ENCODE measurements around the gene SRSF2.
A peak's percentile ranks its signal among the peaks of the same experiment; 100 is the strongest.
"Not testable (repeated sequence)": the region's sequence is repeated elsewhere in the genome, so short reads cannot be mapped to it uniquely, and the experiment has no call there.

SRSF2 gene

GRCh38 chr17:76722279-76722678, 14.9 kb downstream of the SRSF2 start:
- DNase-seq (ENCODE audit: low read depth in 2 of 3, low spot score in 1 of 3) = no peak

- no peak for DNase-seq (ENCODE audit: low read depth in 2 of 3, low spot score in 1 of 3)
These were observed 15.7 kb downstream of the SRSF2 start for GRCh38 chr17:76721463-76721862.

GRCh38 chr17:76720941-76721340, 16.2 kb downstream of the SRSF2 start:
- DNase-seq (ENCODE audit: low read depth in 2 of 3, low spot score in 1 of 3) = no peak

GRCh38 chr17:76720211-76720610, 16.9 kb downstream of the SRSF2 start:
- no peak for DNase-seq (ENCODE audit: low read depth in 2 of 3, low spot score in 1 of 3)

GRCh38 chr17:76718516-76718915, 18.6 kb downstream of the SRSF2 start:
- DNase-seq (ENCODE audit: low read depth in 2 of 3, low spot score in 1 of 3) = no peak

- no peak for DNase-seq (ENCODE audit: low read depth in 2 of 3, low spot score in 1 of 3)
These were observed 20.3 kb downstream of the SRSF2 start for GRCh38 chr17:76716839-76717215.

- DNase-seq (ENCODE audit: low read depth in 2 of 3, low spot score in 1 of 3) = peak in 1 of 3 donors; percentile 47
These were observed 20.8 kb downstream of the SRSF2 start for GRCh38 chr17:76716146-76716838.

- no peak for DNase-seq (ENCODE audit: low read depth in 2 of 3, low spot score in 1 of 3)
These were observed 21.7 kb downstream of the SRSF2 start for GRCh38 chr17:76715496-76715830.

- peak; percentile 53 to 86 (median 69) for DNase-seq (ENCODE audit: low read depth in 2 of 3, low spot score in 1 of 3)
These were observed 22.2 kb downstream of the SRSF2 start for GRCh38 chr17:76714822-76715495.

GRCh38 chr17:76714336-76714735, 22.8 kb downstream of the SRSF2 start:
- DNase-seq (ENCODE audit: low read depth in 2 of 3, low spot score in 1 of 3) = no peak

GRCh38 chr17:76713765-76714164, 23.4 kb downstream of the SRSF2 start:
- no peak for DNase-seq (ENCODE audit: low read depth in 2 of 3, low spot score in 1 of 3)

- DNase-seq (ENCODE audit: low read depth in 2 of 3, low spot score in 1 of 3) = not testable (repeated sequence)
These were observed 24.8 kb downstream of the SRSF2 start for GRCh38 chr17:76712321-76712720.

GRCh38 chr17:76710863-76711611, 26.1 kb downstream of the SRSF2 start, which contains the start of gene MXRA7:
Gene MXRA7 (minus strand): TSS chr17:76710965. CDS start chr17:76710946, 19 bp downstream.
- no peak for DNase-seq (ENCODE audit: low read depth in 2 of 3, low spot score in 1 of 3)

- DNase-seq (ENCODE audit: low read depth in 2 of 3, low spot score in 1 of 3) = not testable (repeated sequence)
These were observed 26.9 kb downstream of the SRSF2 start for GRCh38 chr17:76709951-76710862.

GRCh38 chr17:76709077-76709950, 27.8 kb downstream of the SRSF2 start:
- DNase-seq (ENCODE audit: low read depth in 2 of 3, low spot score in 1 of 3) = no peak

GRCh38 chr17:76707985-76708807, 28.9 kb downstream of the SRSF2 start:
- no peak for DNase-seq (ENCODE audit: low read depth in 2 of 3, low spot score in 1 of 3)

GRCh38 chr17:76706817-76707216, 30.3 kb downstream of the SRSF2 start:
- DNase-seq (ENCODE audit: low read depth in 2 of 3, low spot score in 1 of 3) = no peak

- no peak for DNase-seq (ENCODE audit: low read depth in 2 of 3, low spot score in 1 of 3)
These were observed 32.3 kb downstream of the SRSF2 start for GRCh38 chr17:76704805-76705204.

GRCh38 chr17:76702941-76703637, 34.0 kb downstream of the SRSF2 start:
- DNase-seq (ENCODE audit: low read depth in 2 of 3, low spot score in 1 of 3) = no peak
